ENCODE measurements around the gene CHAF1B. TPM values are rescaled to one million over a fixed set of nuclear protein-coding genes. Genes with fewer than 3 reads are reported as not detected.
A peak's percentile ranks its signal among the peaks of the same experiment; 100 is the strongest.

CHAF1B gene
- total and polyA plus RNA-seq, 10 of the 15 experiments (the other 5 are each of a cell fraction or from before 2014, with no cell fraction given), result 5.9 to 31.5 (median 17.3) TPM

GRCh38 chr21:36386031-36386642, 945 bp downstream of the CHAF1B start:
- H3K36me3 ChIP-seq (ENCODE audit: control insufficient read depth in 2 of 2, insufficient read depth in 2 of 2, low read length in 1 of 2), result 0 out of 4 replicates have a peak, but pooled peaks cover 0 to 3% of the 10 kb centered on the region in 2 experiments
- in situ Hi-C loops (cut with MboI), result no loop called here
- TSS peak; percentile 43 for BruUV-seq (replicated peaks)
- H3K4me2 ChIP-seq (ENCODE audit: control insufficient read depth, insufficient read depth), result peak overlapping the region; percentile 72
- peak overlapping the region; percentile 78 for H3K9ac ChIP-seq (ENCODE audit: control insufficient read depth, insufficient read depth, low read length)
- CTCF ChIA-PET, result no interaction called here
- no peak for FAIRE-seq
- H3K79me2 ChIP-seq (ENCODE audit: control insufficient read depth, insufficient read depth, low read length), result peaks cover 4% of the 10 kb centered on the region; the same call in 1 of the 2 replicates
- H3K9me3 ChIP-seq (replicated peaks; ENCODE audit: control insufficient read depth, insufficient read depth, low read length), result no peaks in the 10 kb centered on the region
- RAD21 ChIA-PET (ENCODE audit: unreplicated experiment), result no interaction called here
- intact Hi-C loops (cut with micrococcal nuclease; ENCODE audit: unreplicated experiment), result loop anchor here (5.0 kb wide), 1 partner anchor 234 kb away; no protein-coding TSS in a partner anchor
- no peak for DNase-seq (ENCODE audit: low read depth, low spot score)
- H3K27me3 ChIP-seq (replicated peaks in 1 of 2; ENCODE audit: control insufficient read depth in 2 of 2, insufficient read depth in 2 of 2, low read length in 1 of 2), result no peaks in the 10 kb centered on the region
- no peak for ATAC-seq
- no peaks in the 10 kb centered on the region; the same call in 1 of the 2 replicates for H3K4me1 ChIP-seq (ENCODE audit: control insufficient read depth, insufficient read depth, low read length)
- peak overlapping the region; percentile 55; the same call in 1 of the 2 replicates for H3K27ac ChIP-seq (ENCODE audit: control insufficient read depth, insufficient read depth)
- H4K20me1 ChIP-seq (ENCODE audit: control insufficient read depth, insufficient read depth), result no peaks in the 10 kb centered on the region
- WGBS (ENCODE audit: insufficient coverage, insufficient replicate concordance, low lambda C conversion rate, missing lambda C conversion rate), result 83% methylated on average over 21 of the region's 21 CpGs
- POLR2A ChIA-PET, result interaction anchor here (0.5 to 1.7 kb wide), 2 partner anchors 53 to 63 kb away, joined by 3 to 4 read pairs; no protein-coding TSS in a partner anchor
- SMC1A ChIA-PET (ENCODE audit: uncharacterized antibody, unreplicated experiment), result interaction anchor here (0.7 to 2.0 kb wide), 2 partner anchors 9 to 41 kb away, joined by 3 to 5 read pairs; no protein-coding TSS in a partner anchor
- H2AFZ ChIP-seq (ENCODE audit: control insufficient read depth, low read depth, low read length), result peak overlapping the region; percentile 68
- peak overlapping the region; percentile 90 for H3K4me3 ChIP-seq
- TF ChIP-seq MLLT1 (IDR thresholded peaks at IDR 0.05) (peak; percentile 85), E2F8 (IDR thresholded peaks at IDR 0.05; ENCODE audit: low read depth, partially characterized antibody) (no peak)

All from GM12878 (cell line).